M059J (cell line): ENCODE measurements around the gene EMC9. TPM values are rescaled to one million over a fixed set of nuclear protein-coding genes. Genes with fewer than 3 reads are reported as not detected.

Experiments used
- DNase-seq: peaks from one replicate; pipeline ENCODE4 v3.0.0-alpha.2; 2012; ENCODE audit warnings: low read depth
- total RNA-seq: library from RNA; depleted of rRNA; stranded (reverse); fragments of >200 nt; shearing (Covaris generic); gene quantifications from 2 replicates; pipeline ENCODE4 v1.2.3, GENCODE V29; 2014; rRNA removed

EMC9 gene, protein sequence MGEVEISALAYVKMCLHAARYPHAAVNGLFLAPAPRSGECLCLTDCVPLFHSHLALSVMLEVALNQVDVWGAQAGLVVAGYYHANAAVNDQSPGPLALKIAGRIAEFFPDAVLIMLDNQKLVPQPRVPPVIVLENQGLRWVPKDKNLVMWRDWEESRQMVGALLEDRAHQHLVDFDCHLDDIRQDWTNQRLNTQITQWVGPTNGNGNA
- 30.1 and 30.6 TPM in 2 replicates for total RNA-seq

- DNase-seq: peak; percentile 99
Observed at GRCh38 chr14:24141097-24141880, at the start of gene EMC9. TSS of gene EMC9 (minus strand) at chr14:24141591. CDS start at chr14:24141304, 287 bp downstream.

- no peak for DNase-seq
Observed at GRCh38 chr14:24190416-24190815, 49.0 kb upstream of the EMC9 start.

- DNase-seq: no peak
Observed at GRCh38 chr14:24189460-24189859, 48.1 kb upstream of the EMC9 start.

- DNase-seq: no peak
Observed at GRCh38 chr14:24189059-24189375, 47.6 kb upstream of the EMC9 start.

DNA sequence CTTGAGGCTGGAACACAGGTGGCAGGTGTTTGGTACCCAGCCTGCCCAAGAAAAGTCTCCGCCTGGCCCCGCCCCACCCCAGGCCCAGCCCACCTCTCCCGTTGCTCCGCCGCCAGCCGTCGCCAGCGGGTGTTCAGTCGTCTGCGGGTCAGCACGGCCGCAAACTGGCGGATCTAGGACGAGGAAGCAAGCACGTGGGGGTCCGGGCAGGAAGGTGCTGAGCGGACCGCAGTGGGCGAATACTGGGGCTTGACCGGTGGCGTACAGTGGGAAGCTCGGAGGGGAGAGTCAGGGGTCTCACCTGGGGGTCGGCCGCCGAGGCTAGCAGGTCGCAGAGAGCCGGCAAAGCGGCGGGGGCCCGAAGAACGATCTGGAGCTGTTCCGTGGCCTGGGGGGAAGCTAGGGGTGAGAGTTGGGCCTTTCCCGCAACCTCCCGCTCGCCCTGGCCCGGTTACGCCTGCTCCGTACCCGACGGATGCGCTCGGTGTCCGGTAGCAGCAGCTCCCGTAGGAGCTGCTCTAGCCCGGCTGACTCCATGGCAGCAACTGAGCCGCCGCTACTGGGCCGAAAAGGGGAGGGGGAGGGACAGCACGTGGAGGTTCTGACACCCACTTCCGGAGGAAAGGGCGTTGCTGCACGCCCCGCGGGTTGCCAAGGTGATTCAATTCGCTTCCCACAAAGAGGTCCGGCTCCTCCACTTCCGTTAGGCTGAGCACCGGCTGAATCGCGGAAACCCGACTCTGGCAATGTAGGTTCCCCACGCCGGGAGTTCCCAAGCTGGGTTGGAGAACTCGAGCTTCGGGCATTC is 47.1 kb upstream of the EMC9 start, which contains the start of gene IPO4:
Gene IPO4, minus strand, starts transcription at position 566 of the 808 bp plus-strand sequence. Its CDS starts 29 bp downstream, at position 537.
- peak; percentile 96 for DNase-seq

GRCh38 chr14:24187539-24187915 is 46.1 kb upstream of the EMC9 start:
- no peak for DNase-seq

DNA sequence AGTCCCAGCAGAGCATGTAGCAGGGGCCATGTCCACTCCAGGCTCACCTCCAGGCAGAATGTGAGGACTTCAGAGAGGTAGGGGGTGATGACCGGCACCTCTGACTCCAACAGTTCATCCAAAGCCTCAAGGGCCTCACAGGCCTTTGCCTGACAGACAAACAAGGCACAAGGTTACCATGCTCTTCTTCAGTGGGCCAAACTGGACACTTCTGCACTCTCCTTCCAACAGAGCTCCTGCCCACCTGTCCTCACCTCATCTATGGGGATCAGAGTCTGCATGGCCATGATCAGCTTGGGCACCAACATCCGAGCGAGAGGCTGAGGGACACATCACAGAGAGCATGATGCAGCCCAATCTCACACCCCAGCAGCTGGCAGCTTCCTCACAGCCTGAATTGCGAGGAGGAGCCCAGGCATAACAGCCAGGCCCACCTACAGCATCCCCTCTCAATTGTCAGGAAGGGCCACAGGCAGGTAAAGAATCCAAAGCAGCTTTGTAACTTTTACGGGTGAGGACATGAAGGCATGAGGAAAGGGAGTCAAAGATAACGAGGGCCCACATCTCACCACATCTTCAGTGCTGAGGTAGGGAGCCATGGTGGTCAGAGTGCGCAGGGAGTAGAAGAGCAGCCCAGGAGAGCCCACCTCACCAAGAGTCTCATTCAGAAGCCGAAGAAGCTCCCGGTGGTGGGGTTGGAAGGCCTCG is 45.6 kb upstream of the EMC9 start:
- no peak for DNase-seq

GRCh38 chr14:24185741-24186140 is 44.4 kb upstream of the EMC9 start:
- DNase-seq: no peak

DNA sequence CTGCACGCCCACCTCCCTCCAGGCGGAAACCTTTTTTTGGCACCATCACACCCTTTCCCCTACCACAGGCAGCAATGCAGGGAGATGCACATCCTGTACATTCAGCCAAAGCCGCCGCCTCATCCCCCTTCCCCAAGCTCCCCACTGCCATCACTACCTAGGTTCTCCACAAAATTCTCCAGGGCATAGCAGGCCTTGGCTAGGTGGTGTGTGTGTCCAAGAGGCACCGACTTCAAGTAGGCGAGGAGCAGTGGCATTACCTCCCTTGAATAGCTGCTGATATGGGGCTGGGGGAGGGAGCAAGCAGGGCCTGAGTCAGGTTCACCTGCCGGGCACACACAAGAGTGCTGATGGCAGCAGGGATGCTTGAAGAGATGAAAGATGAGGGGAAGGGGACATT is 43.6 kb upstream of the EMC9 start:
- DNase-seq: no peak

- DNase-seq: no peak
Observed at GRCh38 chr14:24184104-24184970, 42.9 kb upstream of the EMC9 start.

DNA sequence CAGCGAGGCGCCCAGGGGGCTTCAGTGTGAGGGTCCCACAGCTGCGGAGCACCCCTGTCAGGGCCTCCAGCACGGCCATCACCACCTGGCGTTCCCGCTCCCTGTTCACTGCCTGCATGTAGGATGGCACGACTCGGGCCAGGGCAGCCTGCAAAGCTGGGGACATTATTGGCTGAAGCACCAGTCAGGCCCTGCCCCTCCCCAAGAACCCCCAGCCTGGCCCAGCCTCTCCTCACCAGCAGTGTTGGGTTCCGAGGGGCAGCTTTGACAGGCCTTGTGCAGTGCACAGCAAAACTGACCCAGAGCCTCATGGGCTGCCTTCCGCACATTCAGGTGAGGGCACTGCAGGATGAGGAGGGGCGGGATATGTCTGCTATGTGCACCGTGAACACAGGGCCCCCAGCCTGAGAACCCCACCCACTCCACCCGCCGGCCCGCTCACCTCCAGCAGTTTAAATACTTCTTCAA is 41.7 kb upstream of the EMC9 start:
- no peak for DNase-seq

DNA sequence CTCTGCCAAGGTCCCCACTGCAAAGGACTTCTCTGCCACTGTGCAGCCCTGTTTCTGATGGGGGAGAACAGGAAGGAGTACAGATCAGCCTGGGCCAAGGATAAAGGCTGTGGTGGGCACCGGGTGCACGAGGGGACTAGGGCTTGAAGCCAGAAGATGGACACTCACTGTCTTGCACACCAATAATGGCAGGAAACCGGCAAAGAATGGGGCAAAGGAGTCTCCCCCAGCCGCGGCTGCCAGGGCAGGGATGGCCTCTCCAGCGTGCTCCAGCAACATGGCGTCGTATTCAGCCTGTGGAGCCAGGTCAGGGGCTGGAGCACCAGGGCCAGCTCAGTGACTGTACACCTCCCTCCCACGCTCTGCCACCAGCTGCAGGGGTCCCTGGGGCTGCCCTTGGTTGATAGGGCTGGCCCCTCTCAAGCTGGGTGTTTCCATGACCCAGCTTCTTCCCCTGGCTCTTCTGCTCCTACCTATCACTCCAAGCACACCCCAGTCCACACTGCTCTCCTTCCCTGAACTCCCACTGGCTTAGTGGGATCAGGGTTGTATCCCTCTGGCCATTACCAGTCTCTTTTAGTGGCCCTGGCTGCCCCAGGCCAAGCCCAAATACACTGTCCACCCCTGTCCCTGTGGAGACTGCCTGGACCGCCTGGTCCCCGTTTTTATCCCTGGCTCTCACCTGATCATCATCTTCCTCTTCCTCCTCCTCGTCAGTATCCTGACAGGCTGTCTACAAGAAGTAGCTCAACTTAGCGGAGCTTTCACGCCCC is 40.9 kb upstream of the EMC9 start:
- no peak for DNase-seq

DNA sequence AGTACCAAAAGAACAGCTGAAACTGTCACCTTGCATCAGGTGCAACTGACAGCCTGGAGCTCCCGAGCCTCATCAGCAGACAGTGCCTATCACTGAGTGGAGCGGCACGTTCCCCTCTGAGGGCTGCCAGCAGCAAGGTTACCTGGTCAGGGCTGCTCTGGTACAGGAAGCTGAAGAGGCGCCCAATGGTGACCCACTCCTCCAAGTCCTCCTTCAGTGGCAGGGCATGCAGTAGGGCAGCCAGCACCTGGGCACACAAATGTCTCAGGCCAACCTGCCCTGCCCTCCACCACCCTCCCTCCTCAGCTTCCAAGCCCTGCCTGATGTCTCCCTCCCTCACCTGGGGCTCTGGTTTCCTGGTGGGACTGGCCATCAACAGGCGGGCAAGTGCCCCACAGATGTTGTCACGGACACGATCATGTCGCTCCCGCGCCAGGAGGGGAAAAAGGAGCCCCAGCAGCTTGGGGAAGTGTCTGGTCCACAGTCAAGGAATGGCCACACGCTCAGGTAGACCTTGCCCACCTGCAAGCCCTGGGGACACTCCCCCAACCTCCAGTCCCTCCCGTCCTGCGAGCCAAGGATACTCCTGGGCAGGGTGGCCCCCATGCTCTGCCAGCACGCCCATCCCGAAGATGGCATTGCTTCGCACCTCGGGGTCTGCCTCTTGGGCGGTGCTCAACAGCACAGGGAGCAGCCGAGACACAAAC is 40.1 kb upstream of the EMC9 start:
- no peak for DNase-seq

DNA sequence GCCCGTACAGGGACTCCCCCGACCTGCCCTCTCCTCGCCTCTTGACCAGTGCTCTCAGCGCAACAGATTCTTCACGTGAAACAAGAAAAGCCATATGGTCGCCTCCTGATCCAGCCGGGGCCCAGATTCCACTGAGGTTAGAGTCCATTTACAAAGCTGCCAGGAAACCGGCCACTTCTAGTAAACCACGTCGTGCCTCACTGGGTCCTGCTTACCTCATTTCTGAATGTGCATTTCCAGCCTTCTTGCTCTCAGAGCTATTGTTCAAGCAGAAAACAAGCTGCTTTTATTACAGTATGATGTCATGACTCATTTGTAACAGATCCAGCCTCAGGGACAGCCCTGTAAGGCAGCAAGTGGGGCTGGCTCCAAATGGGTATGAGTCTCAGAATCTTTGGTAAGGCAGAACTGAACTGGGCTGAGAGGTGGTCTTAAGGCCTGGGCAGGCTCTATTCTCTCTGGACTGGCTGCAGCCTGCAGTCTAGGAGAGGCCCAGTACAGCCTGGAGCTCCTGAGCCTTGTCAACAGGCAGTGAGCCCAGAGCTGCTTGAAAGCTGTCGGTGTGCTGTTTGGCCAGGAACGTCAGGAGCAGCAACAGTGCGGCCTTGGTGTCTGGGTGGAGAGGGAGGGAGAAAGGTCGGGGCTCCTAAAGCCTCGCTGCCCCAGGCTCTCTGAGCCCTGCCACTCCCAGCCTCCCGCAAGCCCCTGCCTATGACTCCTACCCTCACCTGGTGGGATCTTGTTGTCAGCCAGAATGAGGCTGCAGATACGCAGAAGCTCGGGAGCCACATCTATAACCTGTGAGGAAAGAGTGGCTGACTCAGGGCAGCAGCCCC is 38.8 kb upstream of the EMC9 start:
- DNase-seq: peak; percentile 75

DNA sequence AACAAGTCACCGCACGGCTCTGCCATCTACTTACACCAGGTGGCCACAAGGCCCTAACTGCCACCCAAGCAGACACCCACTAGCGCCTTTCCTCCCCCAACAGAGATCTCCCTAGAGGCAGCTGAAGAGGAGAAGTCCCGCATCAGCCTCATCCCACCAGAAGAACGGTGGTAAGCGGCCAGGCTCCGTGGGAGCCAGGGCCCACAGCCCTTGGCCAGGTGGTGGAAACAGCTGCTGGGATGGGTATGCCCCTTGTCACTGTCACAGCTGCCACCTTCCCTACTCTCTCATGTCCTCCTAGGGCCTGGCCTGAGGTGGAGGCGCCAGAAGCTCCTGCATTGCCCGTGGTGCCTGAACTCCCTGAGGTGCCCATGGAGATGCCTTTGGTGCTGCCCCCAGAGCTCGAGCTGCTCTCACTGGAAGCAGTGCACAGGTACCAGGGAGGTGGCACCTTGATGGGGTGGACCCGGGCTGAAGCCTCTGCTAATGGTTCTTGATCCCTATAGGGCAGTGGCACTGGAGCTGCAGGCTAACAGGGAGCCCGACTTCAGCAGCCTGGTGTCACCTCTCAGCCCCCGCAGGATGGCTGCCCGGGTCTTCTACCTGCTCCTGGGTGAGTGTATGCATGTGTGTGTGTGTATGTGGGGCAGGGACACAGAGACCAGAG is 38.0 kb upstream of the EMC9 start:
- DNase-seq: no peak

DNA sequence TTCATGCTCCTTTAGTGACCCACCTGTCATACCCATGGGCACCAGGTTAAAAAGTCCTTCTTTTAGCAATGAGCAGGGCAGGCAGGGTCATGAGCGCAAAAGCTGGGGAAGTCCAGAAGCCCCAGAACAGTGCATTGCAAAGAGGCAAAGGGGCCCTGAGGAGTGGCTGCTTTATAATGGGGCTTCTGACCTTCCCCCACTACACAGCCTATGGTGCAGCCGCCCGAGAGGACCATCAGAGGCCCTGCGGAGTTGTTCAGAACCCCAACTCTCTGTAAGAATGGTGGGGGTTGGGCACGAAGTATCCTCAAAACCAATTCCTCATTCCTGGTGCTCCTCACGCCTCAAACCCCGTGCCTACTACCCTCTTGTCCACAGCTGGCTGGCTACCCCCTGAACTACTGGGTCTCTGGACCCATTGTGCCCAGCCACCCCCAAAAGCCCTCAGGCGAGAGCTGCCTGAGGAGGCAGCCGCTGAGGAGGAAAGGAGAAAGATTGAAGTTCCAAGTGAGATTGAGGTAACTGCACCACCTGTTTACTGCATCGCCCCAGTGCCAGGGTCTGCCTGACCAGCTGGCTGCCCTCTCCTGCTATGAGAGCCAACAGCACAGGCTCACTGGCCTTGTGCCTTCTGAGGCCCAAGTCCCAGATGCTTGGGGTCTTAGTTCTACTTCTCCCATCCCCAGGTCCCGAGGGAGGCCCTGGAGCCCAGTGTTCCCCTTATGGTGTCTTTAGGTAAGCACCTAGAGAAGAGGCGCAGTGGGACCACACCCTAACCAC is 37.2 kb upstream of the EMC9 start:
- DNase-seq: no peak

DNA sequence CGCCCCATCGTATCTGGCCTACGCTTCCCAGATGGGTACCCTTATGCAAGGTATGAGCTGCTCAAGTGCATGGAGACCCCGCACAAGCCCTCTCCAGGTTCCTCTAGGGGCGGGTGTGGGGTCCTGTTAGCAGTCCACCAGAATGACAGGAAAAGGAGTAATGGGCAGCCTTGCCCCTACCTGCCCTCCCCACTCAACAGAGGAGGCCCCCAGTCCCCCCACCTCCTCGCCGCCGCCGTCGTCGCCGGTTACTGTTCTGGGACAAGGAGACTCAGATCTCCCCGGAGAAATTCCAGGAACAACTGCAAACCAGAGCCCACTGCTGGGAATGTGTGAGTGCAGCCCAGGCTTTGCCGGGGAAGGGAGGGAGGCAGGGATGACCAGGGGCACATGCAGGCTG is 36.5 kb upstream of the EMC9 start:
- no peak for DNase-seq
